Vagina (tissue), 2 donors: ENCODE measurements around the gene TSPAN9.

Experiments used
- POLR2A ChIP-seq, 2 donors: fragments of 450-650 bp; IDR thresholded peaks; one replicate each; pipeline ENCODE4 v1.6.1; 2017; ENCODE audit warnings: antibody characterized with exemption in 2 of 2, mild to moderate bottlenecking in 2 of 2, moderate library complexity in 2 of 2
- TF ChIP-seq, protein P1 (sequence below), 3 experiments: fragments of 450-650 bp in 2 of 3; fragments of 200-600 bp in 1 of 3; sonication (generic) in 1 of 3; IDR thresholded peaks; one replicate each; pipeline ENCODE4 v1.5.1; 2017 to 2019; ENCODE audit warnings: antibody characterized with exemption in 3 of 3, mild to moderate bottlenecking in 2 of 3, moderate library complexity in 2 of 3

- no peak for TF ChIP-seq POLR2A (IDR thresholded peaks at IDR 0.05)
- TF ChIP-seq, protein P1, sequence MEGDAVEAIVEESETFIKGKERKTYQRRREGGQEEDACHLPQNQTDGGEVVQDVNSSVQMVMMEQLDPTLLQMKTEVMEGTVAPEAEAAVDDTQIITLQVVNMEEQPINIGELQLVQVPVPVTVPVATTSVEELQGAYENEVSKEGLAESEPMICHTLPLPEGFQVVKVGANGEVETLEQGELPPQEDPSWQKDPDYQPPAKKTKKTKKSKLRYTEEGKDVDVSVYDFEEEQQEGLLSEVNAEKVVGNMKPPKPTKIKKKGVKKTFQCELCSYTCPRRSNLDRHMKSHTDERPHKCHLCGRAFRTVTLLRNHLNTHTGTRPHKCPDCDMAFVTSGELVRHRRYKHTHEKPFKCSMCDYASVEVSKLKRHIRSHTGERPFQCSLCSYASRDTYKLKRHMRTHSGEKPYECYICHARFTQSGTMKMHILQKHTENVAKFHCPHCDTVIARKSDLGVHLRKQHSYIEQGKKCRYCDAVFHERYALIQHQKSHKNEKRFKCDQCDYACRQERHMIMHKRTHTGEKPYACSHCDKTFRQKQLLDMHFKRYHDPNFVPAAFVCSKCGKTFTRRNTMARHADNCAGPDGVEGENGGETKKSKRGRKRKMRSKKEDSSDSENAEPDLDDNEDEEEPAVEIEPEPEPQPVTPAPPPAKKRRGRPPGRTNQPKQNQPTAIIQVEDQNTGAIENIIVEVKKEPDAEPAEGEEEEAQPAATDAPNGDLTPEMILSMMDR (IDR thresholded peaks at IDR 0.05) = no peak
Observed at GRCh38 chr12:3113671-3114325, 36.6 kb downstream of the TSPAN9 start.
